GM21381 (cell line): Measurements from ENCODE around the gene PHF12.

ENCODE experiments used
- ATAC-seq: cut with Tn5 transposase; IDR thresholded peaks from one replicate; pipeline ENCODE4 v1.9.1; 2021; ENCODE audit warnings: mild to moderate bottlenecking, moderate library complexity; ENCODE audit not compliant: unreplicated experiment

Gene PHF12

DNA sequence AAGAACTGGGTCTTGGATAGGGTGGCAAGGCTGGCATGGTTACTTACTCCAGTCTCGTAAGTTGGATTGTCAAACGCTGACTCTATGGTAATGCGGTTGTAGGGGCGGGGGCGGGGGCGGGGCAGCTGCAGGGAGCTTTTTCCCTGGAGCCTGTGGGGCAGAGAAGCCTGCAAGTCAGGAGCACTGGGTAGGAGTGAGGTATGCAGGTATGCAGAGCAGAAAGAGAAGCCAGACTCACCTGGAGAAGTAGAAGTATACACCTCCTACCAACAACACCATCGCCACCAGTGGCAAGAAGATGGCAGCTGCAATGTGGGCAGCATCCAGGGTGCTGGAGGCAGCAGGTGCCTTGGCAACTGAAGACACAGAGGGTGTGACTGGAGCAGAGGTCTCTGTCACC, 4.8 kb upstream of the PHF12 start:
- ATAC-seq: no peak

DNA sequence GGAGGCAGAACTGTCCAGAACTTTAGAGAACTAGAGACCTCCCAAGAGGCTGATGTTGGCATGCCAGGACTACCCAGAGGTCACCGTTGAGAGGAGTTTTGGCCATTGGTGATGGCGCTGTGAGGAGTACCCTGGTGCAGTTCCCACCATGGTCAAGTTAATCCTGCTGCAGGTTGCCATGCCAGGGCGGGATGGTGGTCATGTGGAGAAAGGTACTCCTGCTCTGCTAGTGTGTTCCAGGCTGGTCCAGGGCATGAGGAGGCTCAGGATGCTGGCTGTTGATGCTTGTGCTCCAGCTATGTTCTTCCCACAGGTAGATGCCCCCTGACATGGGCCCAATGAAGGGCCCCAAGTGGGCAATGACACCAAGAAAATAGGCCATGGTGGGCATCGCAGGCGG, 4.1 kb upstream of the PHF12 start:
- no peak for ATAC-seq

DNA sequence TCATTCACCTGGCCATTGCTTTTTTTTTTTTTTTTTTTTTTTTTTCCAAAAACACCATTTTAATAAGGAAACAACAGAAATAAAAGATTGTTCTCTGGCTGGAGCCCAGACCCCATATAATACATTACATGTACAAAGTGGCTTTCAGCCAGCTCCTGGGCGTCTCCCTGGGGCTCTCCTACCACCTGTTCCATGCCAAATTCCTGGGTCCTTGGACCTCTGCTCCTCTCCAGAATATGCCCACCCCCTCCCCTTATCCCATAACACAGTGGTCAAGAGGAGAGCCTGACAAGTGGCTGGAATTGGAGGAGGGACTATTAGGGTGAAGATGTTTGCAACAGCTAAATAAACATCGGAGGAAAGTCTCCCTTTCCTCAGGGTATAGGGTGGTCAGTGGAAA, 3.6 kb upstream of the PHF12 start:
- ATAC-seq: no peak

DNA sequence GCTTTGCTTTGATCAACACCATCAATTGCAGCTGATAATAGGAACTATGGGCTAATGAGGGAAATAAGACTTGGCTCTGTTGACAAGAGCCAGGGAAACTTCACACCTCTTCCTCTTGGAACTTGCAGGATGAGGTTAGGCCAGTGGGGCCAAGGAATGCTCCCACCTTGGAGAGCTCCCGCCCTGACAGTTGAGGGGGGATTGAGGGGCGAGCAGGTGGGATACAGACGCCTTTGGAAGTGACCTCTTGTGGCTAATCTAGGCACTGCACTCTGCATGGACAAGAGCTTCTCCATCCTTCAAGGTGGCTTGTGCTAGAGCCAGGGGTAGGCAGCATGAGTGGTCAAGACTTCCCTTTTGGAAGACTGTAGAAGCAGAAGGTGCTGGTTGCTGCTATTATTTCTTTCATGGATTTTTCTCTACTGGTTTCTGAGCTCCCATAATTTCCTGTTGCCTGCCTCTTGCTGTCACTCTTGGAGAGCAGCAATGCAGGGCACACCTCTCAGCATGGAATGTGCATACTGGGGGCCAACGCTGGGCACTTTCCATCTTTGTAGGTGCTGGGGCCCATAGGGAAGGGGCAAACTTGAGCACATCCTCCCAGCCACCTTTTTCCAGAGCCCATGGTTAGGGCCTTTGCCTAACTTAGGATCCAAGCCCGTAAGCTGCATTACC, 2.3 kb upstream of the PHF12 start:
- ATAC-seq: no peak

DNA sequence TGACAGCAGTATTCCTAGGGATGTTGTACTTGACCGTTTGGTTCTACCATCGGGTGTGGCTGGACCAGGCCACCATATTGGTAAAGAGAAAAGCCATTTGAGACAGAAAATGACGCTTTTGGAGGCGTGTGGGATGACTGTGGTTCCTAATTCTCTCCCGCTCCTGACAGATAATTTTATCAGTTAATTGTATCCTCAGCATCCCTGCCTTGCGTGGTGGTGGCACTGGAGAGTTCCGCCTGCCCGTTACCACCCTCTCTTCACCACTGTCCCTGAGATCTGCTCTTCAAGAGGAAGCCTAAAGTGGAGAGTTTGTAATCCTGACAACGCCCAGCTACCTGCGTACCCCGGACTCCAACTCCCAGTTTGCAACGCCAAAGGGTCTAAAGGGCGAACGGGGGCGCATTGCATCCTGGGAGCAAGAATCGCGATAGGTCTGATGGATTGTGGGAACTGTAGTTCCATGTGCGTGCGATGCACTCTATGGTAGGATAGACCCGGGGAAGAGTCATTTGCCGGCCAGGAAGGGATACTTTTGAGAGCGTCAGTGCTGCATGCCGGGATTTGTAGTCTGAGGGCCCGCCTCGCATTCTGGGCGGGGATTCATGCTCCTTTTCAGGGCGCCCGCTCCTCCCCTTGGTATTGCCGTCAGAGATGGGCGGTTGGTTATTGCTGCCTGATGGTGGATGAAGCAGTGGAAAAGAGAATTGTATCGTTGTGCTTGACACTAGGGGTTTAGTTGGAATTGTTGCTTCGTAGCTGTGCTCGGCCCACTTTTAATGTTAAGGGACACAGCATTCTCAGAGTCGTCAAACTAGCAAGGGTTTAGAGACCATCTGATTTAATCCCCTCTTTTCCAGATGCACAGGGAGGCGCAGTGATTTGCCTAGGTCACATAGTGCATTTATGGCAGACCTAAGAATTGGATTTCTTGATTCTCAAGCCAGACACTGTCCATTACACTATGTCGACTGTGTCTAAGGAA, 965 bp upstream of the PHF12 start:
- peak; percentile 55 for ATAC-seq

DNA sequence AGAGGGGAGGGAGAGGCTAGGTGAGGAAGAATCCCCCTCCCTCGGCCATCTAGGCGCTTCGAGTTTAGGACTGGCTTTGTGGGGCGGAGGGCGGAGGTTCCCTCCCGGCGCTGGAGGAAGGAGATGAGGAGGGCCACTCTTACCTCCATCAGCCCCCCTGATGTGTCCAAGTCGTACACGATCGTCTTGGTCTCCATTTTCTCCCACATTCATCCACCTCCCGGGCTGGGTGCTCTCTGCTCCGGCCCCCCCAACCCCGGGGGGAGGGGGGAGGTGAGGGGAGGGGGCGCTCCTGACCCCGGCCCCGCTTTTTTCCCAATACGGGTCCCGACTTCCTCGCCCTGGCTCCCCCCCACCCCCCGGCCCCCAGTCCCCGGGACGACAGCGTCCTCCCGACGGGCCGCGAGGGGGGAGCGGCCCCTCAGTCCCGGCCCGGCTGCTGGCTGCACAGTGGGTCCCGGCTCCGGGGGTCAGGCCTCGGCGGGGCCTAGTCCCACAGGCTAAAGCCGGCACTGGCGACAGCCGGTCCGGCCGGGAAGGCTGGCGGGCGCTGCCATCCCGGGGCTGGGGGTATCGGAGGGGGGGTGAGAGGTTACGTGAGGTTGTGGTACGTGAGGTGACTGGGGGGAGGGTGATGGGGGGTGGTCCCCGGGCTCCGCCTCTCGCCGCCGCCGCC, 428 bp downstream of the PHF12 start:
- ATAC-seq: peak; percentile 0

DNA sequence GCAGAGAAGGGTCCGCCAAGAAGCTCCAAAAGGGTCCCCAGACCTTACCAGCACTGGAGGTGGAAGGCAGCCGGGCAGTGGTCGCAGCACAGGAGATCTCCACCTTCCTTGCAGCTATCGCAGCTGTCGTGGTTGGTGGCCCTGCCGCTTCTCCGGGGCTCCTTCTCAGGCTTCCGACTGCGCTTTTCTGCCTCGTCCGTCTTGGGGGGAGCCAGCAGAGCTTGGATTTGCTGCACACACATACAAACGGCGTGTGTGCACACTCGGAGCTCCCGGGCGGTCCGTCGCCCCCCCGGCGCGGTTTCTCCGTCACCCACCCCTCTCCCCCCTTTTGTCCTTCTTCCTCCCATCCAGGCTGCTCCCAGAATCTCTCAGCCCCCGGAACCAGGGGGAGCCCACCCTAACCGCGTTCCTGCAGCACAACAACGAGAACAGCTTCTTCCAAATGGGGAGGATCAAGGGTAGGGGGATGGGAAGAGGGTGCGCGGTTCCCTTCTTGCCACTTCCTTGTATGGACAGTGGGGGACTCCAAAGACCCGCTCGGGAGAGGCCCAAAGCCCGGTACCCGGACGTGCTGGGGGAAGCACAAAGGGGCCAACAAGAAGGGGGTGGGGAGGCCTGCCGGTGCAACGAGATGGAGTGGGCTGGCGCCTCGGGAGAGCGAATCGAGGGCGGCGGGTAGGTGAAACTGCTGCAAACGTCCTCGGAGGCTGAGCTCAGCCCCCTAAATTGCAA, 1.1 kb downstream of the PHF12 start:
- ATAC-seq: no peak

DNA sequence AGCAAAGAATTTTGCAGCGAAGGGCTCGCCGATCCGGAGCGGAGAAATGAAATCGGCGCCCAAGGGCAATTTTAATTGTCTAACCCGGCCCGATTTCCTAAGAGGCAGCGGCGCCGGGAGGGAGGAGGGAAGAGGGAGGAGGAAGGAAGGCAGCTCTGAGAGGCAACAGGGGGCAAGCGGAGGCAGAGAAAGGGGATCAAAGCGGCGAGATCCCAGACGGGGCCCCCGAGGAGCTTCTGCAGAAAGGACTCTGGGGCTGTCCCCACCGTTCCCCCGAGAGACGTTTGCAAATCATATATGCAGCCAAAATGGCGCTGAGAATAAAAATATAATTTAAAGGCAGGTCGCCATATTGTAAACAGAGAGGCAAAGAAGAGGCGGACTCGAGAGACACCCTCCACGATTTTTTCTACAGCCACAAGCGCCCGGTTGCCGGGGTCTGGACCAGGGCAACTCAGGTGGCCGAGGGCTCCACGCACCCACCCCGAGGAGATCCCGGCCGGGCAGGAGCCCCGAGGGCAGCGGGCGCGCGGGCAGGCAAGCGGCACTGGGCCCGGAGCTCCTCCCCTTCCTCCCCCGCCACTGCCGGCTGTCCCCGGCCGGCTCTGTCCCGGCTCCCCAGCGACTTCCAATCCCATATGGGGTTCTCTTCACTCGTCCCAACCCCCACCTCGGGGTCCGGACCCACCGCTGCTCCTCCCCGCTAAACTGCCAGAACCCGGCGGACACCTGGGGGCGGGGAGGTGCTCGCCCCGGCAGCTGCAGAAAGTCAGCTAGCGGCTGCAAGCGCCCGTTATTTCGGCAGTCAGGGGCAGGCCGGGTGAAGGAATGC, 1.9 kb downstream of the PHF12 start:
- no peak for ATAC-seq

DNA sequence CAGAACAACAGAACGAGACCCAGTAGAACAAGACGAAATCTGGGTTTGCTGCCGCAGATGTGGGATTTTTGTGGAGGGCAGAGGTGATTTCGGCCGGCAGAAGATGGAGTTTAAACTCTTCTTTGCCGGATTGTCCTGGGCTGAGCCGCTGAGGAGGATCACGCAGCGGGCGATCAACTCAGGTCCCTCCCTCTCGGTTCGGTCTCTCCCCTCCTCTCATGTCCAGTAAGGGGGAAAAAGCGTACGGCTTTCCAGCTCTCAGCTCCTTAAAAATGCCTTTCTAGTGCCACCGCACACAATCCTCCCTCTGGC, 2.5 kb downstream of the PHF12 start:
- no peak for ATAC-seq

DNA sequence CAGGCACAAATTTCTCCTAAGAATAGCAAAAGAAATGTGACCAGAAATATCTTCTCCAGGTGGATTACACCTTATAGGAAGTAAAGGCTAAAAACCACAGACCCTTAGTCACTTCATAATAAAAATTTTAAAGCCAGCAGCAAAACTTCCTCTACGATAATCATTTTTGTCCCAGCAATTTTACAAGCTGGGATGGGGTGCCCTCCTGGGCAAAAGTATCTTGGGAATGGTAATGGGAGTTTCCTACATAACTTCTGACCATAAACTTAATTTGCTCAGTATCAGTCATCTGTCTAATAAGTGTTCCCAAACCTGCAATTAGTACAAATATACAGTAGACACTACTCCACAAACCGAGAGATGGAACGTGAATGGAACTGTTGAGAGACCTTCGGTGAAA, 3.0 kb downstream of the PHF12 start:
- ATAC-seq: no peak

DNA sequence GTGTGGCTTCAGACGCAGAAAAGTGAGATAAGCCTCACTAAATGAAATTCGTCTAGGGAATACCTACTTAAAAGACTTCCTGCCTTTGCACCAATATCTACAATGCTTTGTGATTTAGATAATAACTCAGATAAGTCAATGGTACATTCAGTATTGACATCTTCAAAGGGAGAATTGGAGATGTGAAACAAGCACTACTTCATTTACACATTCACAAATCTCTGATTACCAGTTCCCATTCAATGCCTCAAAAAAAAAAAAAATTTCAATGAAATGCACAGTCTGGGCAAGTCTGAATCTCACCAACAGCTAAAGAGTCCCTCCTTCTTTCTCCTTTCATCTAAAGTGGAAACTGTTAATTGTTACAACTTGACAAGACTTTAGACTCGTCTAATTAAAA, 3.7 kb downstream of the PHF12 start:
- ATAC-seq: no peak

DNA sequence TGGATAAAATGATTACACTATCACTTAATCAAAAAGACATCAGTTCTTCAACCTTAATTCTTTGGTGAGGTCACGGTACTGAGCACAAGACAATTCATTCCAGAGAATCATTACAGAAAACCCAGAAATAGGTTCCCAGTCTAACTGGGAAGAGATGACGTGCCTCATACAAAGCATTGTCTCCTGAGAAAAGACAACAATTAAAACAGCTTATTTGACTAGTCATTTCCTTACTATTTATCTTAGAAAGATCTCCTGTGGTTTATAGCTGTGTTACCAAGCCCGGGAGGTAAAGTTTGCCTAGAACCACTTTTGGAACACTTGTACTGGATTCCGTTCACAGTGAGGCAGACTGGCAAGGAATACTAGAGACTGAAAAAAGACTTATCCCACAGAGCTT, 5.1 kb downstream of the PHF12 start:
- ATAC-seq: no peak

DNA sequence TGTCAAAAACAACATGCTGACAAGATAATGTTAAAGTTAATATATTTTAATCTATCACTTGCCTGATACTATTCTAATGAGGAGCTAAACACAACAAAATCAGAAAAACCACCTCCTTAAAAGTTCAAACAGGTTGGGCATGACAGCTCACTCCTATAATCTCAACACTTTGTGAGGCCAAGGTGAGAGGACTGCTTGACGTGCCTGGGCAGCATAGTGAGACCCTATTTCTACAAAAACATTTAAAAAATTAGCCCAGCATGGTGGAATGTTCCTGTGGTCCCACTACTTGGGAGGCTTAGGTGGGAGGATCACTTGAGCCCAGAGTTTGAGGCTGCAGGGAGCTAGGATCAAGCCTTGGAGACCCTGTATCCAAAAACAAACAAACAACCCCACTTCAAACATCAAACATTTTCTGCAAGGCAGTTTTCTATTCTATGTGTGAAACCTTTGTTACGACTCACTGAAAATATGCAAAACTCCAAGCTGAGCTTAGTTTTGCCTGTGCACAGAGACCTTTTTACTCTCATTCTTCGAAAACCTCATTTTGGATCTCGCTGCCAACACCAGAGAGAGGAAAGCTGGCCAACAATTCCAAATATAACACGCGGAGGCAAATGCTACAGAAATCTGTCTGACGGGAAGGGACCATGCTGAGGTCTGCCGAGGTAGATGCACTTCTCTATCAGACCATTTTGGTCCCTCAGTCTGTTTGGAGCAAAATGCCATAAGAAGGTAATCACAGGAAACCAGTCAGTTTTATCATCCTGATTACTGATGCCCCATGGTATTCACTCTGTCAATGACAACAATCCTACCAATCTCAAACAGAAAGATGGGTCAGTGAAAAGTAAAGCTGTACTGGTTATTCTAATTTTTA, 6.2 kb downstream of the PHF12 start:
- ATAC-seq: no peak

DNA sequence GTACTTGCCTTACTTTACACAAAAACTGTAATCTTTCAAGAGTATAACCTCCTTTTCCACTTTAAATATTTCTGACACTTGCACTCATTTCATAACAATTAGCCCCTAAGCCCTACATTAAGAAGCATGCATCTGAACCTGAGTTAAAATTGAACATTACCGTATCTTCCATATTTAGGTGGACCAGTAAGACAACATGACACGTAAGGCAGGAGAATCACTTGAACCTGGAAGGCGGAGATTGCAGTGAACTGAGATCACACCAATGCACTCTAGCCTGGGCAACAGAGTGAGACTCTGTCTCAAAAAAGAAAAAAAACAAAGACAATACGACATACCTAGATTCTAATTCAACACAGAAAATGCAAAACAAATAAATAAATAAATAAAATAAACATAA, 7.0 kb downstream of the PHF12 start:
- ATAC-seq: no peak

DNA sequence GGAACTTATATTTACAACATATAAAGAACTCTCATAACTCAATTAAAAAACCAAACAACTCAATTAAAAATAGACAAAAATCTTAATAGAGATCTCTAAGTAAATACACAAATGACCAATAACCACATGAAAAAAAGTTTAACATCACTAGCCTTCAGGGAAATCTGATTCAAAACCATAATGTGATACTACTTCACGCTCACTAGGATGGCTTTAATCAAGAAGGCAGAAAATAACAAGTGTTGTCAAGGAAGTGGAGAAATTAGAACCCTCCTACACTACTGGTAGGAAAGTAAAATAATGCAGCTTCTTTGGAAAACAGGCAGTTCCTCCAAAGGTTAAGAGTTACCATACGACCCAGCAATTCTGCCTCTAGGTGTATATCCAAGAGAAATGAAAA, 8.4 kb downstream of the PHF12 start:
- no peak for ATAC-seq

DNA sequence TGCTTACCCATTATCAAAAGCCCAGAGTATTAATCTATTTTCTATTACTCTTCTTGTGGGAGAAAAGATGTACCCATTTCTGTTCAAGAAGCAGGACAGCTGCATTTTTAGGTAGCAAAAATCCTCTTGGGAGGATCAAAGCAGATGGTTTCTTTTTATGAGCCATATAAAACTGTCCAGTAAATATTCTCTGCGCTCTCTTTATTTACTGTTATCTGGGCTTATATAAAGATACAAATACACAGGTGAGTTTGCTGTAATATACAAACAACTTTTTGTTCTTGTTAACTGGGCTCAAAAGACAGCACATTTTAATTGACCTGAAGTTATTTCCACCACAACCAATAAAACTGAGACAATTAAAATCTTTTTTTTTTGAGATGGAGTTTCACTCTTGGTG, 10.1 kb downstream of the PHF12 start:
- no peak for ATAC-seq

DNA sequence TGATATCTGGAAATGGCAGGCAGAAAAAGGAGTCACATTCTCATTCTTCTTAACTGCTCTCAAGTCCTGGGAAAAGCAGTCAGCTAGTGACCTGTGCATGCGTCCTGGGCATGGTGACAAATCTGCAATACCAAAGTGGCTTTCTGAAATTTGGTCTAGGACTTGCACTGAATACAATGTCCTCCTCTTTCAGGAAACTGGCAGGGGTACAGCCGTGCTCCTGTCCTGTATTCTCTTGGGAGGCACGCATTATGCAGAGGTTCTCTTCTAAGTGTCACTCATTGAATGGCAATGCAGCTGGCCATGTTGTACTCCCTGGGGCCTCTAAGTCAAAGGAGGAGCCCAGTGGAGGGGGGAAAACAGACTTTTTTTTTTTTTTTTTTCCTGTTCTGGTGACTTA, 10.6 kb downstream of the PHF12 start:
- ATAC-seq: no peak

DNA sequence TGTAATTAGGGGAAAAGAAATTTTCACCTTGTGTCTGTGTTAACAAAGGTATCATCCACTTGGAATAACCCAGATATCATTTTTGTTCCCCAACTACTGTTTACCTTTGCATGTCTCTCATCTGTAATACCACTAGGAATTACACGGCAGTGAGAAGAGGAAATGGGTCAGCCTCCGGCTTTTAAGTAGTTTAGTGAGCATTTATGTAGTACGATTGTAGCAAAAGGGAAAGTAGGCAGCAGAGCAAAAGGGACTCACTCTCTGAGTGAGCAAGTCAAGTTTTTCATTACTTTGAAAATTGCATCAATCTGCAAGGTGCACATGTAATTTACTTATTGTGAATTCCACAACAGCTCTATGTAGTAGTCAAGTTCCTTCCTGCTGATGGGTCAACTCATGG, 11.2 kb downstream of the PHF12 start:
- no peak for ATAC-seq

DNA sequence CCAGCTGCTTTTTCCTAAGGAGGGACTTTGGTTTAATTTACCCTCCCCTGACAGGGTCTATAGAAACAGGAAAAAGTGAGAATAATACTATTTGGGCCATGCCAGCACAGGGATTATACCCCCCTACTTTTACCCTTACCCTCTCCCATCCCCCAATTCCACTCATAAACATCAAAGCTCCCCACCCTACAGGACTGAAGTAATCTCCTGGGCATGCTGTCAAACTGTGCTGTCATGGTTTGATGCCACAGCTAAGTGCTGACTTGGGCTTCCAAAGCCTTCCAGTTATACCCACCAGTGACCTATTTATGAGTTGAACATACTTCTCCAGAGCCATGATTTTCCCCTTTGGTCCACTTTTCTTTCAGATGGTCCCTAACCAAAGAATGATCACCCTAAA, 12.8 kb downstream of the PHF12 start:
- no peak for ATAC-seq
